Stimulated activated naive CD8-positive, alpha-beta T cell treated with anti-CD3 and anti-CD28 coated beads, Interleukin-15, Interleukin-2, amounts not matched to agents 100 ng/mL and 50 ng/mL, for 24 hours (primary cell): ENCODE results near the gene SLC41A3.

Experiments used
- H3K27ac Mint-ChIP-seq: one replicate; pipeline ENCODE4 v1.8.0; 2021; ENCODE audit warnings: mild to moderate bottlenecking, mixed read lengths
- H3K27me3 Mint-ChIP-seq: one replicate; pipeline ENCODE4 v1.8.0; 2021; ENCODE audit warnings: mixed read lengths
- H3K36me3 Mint-ChIP-seq: one replicate; pipeline ENCODE4 v1.8.0; 2021; ENCODE audit warnings: low read depth, mixed read lengths
- H3K4me1 Mint-ChIP-seq: one replicate; pipeline ENCODE4 v1.8.0; 2021; ENCODE audit warnings: low read depth, mixed read lengths
- H3K4me3 Mint-ChIP-seq: one replicate; pipeline ENCODE4 v1.8.0; 2021; ENCODE audit warnings: mild to moderate bottlenecking, mixed read lengths
- H3K9me3 Mint-ChIP-seq: one replicate; pipeline ENCODE4 v1.8.0; 2021; ENCODE audit warnings: mixed read lengths

The SLC41A3 gene

DNA sequence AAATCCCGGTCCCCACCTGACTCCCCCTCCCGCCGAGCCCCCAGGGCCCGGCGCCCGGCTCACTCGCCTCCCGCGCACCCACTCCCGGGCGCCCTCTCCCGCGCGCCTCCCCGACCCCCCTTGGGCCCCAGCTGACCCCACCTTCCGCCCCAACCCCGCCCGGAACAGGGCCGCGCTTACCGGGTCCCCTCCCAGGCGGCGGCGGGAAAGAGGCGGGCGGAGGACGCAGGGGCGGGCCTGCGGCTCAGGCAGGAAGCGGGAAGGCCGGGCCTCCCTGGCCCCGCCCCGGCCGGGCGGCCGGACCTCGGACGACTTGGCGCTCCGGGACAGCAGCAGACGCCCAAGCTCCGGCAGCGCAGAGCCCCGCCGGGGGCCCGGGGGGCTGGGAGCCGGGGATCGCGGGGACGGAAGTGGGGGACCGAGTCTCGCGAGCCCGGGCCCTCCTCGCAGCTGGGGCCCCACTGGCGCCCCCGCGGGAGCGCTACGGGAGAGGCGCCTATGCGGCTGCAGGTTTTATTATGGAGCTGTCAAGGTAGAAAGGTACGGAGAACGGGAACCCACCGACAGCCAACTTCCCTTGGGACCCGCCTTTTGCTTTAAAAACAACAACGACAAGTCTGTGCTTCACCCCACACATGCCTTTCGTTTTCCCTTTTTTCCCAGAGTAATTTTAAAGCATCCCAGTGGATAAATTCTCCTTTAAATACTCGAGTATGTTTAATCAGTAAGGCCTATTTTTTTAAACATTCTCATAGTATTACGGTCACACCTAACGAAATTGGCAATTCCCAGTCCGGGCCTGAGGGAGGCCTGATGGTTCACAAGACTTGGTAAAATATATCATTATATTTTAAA lies at the start of gene SLC41A3:
Gene SLC41A3 (minus strand): TSS at position 212 of the 855 bp plus-strand sequence. CDS start 15,905 bp downstream, outside the sequence.
- Mint-ChIP-seq H3K36me3 (no peaks in the 10 kb centered on the region), H3K4me3 (peak within 1 kb of the TSS; percentile 86), H3K27ac (peak within 1 kb of the TSS; percentile 94), H3K4me1 (peaks cover 23% of the 10 kb centered on the region), H3K9me3 (no peaks in the 10 kb centered on the region), H3K27me3 (no peaks in the 10 kb centered on the region)

DNA sequence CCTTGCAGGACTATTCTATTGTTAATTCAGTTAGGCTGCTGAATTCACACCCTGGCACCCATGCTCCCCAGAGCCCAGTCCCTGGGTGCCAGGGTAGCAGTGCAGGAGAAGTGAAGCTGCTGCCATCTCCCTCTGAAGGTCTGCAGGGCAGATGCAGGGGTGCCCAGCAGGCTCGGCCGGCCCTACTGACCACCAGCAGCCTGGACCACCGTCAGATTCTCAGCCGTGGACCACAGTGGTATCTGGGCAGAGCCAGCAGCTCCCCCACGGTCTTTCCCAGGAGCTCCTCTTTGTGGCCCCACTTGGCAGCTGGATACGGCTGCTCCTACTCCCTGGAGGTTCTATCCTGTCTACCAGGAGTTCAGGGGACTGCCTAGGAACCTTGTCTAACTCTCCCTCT lies 49.7 kb upstream of the SLC41A3 start:
- H3K27ac Mint-ChIP-seq, result no peak overlapping the region
- H3K4me3 Mint-ChIP-seq, result no peak overlapping the region
- H3K27me3 Mint-ChIP-seq, result peaks cover 9% of the 10 kb centered on the region
- no peaks in the 10 kb centered on the region for H3K4me1 Mint-ChIP-seq
- H3K36me3 Mint-ChIP-seq, result no peaks in the 10 kb centered on the region
- no peaks in the 10 kb centered on the region for H3K9me3 Mint-ChIP-seq

DNA sequence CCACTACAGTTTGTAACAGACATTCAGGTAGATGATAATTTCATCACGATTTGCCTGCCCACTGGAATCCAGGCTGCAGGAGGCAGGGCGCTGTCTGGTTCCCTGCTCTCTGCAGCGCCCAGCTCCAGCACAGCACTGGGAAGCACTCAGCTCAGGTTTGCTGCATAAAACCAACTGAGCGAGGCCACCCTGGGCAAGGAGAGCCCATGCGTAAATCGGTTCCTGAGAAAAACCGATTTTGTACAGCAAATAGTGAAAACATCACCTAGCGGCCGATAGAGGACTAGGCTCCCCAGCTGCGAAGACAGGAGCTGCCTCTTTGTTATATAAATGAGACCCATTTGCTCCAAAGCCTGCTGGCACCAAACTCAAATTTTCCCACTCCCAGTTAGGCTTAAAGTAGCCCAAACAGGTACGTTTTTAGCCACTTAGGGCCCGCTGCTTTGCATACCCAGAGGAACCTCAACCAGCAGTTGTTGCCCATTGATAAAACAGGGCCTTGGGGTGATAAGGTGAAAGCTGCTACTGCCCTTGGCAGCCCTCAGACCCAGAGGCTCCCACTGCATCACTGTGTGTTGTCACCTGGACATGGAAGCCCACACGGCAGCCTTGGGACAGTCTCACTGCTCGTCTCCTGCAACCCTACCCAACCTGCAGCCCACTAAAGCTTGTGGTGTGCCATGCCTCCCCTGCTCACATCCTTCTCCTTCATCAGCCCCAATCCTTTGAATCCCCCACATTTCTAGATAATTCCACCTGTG lies 49.0 kb upstream of the SLC41A3 start:
- H3K9me3 Mint-ChIP-seq, result no peaks in the 10 kb centered on the region

GRCh38 chr3:126131881-126132750 lies 48.2 kb upstream of the SLC41A3 start:
- H3K27ac Mint-ChIP-seq, result no peak overlapping the region
- H3K4me1 Mint-ChIP-seq, result no peaks in the 10 kb centered on the region
- H3K36me3 Mint-ChIP-seq, result no peaks in the 10 kb centered on the region
- peaks cover 4% of the 10 kb centered on the region for H3K27me3 Mint-ChIP-seq
- H3K9me3 Mint-ChIP-seq, result no peaks in the 10 kb centered on the region
- H3K4me3 Mint-ChIP-seq, result no peak overlapping the region

More for the DNA sequence above, 49.0 kb upstream of the SLC41A3 start:
- Mint-ChIP-seq H3K36me3 (no peaks in the 10 kb centered on the region), H3K4me3 (no peak overlapping the region), H3K4me1 (no peaks in the 10 kb centered on the region), H3K27me3 (peaks cover 7% of the 10 kb centered on the region), H3K27ac (no peak overlapping the region)

DNA sequence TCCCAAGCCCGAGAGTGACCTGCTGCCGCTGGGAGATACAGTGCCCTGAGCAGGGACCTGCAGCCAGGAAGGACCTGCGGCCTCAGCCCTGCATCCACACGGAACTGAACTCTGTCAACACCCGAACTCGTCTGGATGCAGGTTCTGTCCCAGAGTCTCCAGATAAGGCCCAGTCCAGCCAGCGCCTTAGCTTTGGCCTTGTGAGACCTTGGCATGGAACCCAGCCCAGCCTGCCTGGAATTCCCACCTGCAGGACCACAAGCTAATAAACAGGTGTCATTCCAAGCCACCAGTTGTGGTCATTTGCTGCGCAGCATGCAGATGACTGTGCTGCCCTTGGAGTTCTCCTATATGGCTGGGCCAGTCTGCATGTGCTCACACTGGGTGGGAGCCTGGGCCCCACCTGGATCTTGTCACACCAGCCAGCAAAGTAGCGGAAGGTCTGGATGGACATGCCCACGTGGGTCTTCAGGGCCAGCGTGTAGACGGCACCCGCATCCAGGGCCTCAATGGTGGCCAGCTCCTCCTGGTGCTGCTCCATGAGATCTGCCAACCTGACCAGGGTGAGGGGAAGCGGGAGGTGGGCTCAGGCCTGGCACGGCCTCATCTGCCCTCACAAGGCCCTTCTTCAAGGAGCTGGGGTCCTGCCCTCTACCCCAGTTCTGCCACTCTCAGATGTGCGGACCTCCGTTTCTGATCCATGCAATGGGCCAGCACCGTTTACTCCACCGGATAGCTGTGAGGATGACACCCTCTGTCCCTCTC lies 47.2 kb upstream of the SLC41A3 start:
- Mint-ChIP-seq H3K27ac (no peak overlapping the region), H3K36me3 (no peaks in the 10 kb centered on the region), H3K4me3 (no peak overlapping the region), H3K27me3 (peaks cover 3% of the 10 kb centered on the region), H3K9me3 (no peaks in the 10 kb centered on the region), H3K4me1 (no peaks in the 10 kb centered on the region)

- H3K27ac Mint-ChIP-seq, result no peak overlapping the region
- no peaks in the 10 kb centered on the region for H3K36me3 Mint-ChIP-seq
- H3K4me3 Mint-ChIP-seq, result no peak overlapping the region
- no peaks in the 10 kb centered on the region for H3K9me3 Mint-ChIP-seq
- H3K27me3 Mint-ChIP-seq, result no peaks in the 10 kb centered on the region
- H3K4me1 Mint-ChIP-seq, result no peaks in the 10 kb centered on the region
Observed at GRCh38 chr3:126130081-126130855, 46.3 kb upstream of the SLC41A3 start.

- Mint-ChIP-seq H3K36me3 (no peaks in the 10 kb centered on the region), H3K4me3 (no peak overlapping the region), H3K4me1 (no peaks in the 10 kb centered on the region), H3K27me3 (no peaks in the 10 kb centered on the region), H3K27ac (no peak overlapping the region), H3K9me3 (no peaks in the 10 kb centered on the region)
Observed at GRCh38 chr3:126129398-126129891, 45.5 kb upstream of the SLC41A3 start.

DNA sequence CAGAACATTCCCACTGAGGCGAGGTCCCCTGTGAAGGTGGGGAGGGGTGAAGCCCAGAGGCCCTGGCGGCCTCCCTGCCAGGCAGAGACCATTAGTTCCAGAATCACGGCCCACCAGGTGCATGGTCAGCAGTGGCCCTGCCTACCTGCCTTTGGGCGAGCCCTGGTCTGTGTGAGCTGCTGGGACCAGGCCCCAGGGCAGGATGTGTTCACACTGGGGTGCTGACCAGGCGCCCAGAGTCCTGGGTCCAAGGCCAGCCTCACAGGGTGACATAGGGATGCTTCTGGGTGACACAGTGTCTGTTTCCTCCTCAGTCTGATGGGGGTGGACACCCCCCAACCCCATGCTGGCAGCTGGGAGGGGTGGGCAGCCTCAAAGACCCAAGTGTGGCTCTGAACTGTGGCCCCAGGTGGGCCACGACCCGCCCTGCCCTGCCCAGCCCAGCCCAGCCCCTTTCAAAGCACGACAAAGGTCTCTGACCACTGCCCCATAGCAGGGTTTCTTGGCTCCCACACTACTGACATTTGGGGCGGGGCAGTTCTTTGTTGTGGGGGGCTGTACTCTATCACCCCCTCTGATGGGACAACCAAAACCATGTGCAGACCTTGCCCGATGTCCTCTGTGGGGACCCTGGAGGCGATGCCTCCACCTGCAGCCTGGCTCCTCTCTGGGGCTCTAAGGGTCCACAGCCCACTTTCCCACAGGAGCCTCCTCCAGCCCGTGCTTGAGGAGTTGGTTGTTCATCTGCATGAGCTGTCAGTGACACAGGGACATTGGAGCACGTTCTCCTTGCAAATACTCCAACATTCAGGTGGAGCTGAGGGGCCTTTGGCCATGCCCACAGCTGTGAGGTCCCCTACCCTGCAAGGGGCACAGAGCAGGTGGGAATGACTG lies 44.8 kb upstream of the SLC41A3 start:
- no peaks in the 10 kb centered on the region for H3K4me1 Mint-ChIP-seq
- no peaks in the 10 kb centered on the region for H3K9me3 Mint-ChIP-seq
- H3K27me3 Mint-ChIP-seq, result no peaks in the 10 kb centered on the region
- H3K36me3 Mint-ChIP-seq, result no peaks in the 10 kb centered on the region
- no peak overlapping the region for H3K4me3 Mint-ChIP-seq
- no peak overlapping the region for H3K27ac Mint-ChIP-seq

- Mint-ChIP-seq H3K4me3 (no peak overlapping the region), H3K27me3 (no peaks in the 10 kb centered on the region), H3K27ac (no peak overlapping the region)
Observed at GRCh38 chr3:126127904-126128303, 44.0 kb upstream of the SLC41A3 start.

DNA sequence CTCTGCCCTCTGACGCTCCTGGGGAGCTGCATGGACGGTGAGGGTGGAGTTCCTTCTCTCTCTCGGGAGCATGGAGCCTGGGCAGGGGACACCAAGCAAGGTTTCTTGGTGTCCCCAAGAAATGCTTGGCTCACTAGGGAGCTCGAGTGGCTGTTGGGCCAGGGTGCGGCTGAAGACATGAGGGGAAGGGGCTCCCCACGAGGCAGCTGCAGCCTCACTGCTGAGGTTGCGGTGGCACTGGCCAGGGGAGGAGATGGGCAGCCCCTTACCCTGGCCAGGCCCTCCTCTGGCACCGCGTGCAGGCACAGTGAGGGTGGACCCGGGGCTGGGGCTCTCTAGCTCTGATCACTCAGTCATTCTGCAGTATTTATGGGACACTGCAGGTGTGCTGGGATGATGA lies 43.5 kb upstream of the SLC41A3 start:
- Mint-ChIP-seq H3K27ac (no peak overlapping the region), H3K27me3 (no peaks in the 10 kb centered on the region), H3K36me3 (no peaks in the 10 kb centered on the region), H3K4me3 (no peak overlapping the region), H3K9me3 (no peaks in the 10 kb centered on the region), H3K4me1 (no peaks in the 10 kb centered on the region)

More at GRCh38 chr3:126127904-126128303, 44.0 kb upstream of the SLC41A3 start:
- Mint-ChIP-seq H3K9me3 (no peaks in the 10 kb centered on the region), H3K4me1 (no peaks in the 10 kb centered on the region), H3K36me3 (no peaks in the 10 kb centered on the region)

DNA sequence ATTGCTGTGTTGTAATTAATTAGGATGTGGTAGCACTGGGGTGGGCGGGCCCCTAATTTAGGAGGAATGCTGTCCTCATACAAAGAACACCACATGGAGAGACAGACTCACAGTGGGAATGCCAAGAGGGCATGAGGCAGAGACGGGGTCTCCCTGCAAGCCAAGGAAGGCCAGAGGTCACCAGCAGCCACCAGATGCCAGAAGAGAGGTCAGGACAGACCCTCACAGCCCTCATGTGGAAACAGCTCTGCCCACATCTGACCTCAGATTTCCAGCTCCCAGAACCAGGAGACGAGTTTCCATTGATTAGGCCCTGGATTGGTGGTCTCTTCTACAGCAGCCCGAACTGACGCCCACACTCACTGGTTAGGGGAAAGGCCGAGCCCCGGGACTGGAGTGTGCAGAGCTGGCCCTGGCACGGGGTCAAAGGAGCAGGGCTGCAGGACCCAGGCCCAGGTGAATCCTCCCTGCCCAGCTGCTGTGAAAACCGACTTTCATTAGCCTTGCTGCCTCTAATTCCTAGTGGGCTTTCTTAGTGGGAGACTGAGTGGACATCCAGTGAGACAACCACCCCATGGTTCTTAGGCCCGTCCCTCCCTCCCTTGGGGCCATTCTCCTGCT lies 43.0 kb upstream of the SLC41A3 start:
- no peak overlapping the region for H3K4me3 Mint-ChIP-seq
- H3K9me3 Mint-ChIP-seq, result no peaks in the 10 kb centered on the region
- peaks cover under 1% of the 10 kb centered on the region for H3K27me3 Mint-ChIP-seq
- no peak overlapping the region for H3K27ac Mint-ChIP-seq
- no peaks in the 10 kb centered on the region for H3K36me3 Mint-ChIP-seq
- H3K4me1 Mint-ChIP-seq, result no peaks in the 10 kb centered on the region

DNA sequence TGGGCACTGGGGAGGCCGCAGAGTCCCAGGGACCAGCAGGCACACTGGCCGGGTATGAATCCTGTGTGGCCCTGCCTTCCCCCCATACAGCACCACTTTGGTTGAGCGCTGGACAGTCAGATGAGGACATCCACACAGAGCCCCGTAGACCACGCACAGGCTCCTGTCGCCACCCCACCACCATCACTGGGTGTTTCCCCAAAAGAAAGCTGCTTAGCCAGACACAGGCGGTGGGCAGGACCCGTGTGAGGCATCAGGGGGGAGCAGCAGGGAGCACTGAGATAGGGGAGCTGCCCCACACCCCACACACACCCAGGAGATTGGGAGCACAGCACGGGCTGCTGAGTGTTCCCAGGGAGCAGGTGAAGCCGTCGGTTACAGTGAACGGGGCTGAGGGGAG lies 42.4 kb upstream of the SLC41A3 start:
- Mint-ChIP-seq H3K27ac (no peak overlapping the region), H3K4me3 (no peak overlapping the region), H3K27me3 (peaks cover 4% of the 10 kb centered on the region), H3K36me3 (no peaks in the 10 kb centered on the region), H3K4me1 (no peaks in the 10 kb centered on the region), H3K9me3 (no peaks in the 10 kb centered on the region)
